C4-2B (cell line): ENCODE data around the gene DUOXA2.
"Not testable (repeated sequence)": the region's sequence is repeated elsewhere in the genome, so short reads cannot be mapped to it uniquely, and the experiment has no call there.

Experiments used
- H3K27ac ChIP-seq: fragments of 450-650 bp; 2 replicates; pipeline ENCODE4 v1.5.1; 2017
- ZFX ChIP-seq: fragments of 450-650 bp; IDR thresholded peaks from 2 replicates; pipeline ENCODE4 v1.6.1; 2017
- TF ChIP-seq, protein P1 (sequence below): fragments of 450-650 bp; conservative IDR thresholded peaks from 2 replicates; pipeline ENCODE4 v1.5.1; 2017; ENCODE audit warnings: mild to moderate bottlenecking

DUOXA2 gene

DNA sequence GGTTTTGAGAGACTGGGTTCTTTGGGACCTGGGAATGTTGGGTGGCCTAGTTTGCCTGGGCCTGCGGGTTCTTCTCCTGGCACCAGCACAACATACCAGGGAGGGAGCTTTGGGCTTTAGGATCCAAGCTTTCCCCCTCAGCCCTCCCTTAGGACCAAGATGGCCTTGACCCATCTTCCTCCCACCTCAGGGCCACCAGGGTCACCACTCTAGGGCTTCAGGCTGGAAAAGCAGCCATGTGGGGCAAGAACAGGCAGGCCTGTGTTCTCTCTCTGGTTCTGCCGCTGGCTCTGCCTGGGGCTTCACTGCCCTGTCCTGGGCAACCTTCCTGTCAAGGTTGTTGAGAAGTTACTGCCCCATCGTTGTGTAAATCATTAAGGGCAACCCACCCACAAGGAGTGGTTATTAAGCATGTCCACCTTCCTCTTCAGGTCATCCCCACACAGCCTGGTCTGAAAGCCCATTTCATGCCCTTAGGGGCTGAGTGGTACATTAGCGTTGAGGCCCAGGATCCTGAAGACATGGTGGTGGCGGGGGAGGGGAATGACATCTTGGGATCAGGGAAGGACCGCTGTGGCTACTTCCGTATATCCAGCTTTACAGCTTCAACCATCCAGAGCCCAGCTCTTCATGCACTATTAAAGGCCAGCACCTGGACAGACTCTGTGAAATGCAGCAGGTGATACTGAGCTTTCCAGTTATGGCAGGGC, 16.3 kb downstream of the DUOXA2 start:
- H3K27ac ChIP-seq, result no peak overlapping the region
- TF ChIP-seq, protein P1, sequence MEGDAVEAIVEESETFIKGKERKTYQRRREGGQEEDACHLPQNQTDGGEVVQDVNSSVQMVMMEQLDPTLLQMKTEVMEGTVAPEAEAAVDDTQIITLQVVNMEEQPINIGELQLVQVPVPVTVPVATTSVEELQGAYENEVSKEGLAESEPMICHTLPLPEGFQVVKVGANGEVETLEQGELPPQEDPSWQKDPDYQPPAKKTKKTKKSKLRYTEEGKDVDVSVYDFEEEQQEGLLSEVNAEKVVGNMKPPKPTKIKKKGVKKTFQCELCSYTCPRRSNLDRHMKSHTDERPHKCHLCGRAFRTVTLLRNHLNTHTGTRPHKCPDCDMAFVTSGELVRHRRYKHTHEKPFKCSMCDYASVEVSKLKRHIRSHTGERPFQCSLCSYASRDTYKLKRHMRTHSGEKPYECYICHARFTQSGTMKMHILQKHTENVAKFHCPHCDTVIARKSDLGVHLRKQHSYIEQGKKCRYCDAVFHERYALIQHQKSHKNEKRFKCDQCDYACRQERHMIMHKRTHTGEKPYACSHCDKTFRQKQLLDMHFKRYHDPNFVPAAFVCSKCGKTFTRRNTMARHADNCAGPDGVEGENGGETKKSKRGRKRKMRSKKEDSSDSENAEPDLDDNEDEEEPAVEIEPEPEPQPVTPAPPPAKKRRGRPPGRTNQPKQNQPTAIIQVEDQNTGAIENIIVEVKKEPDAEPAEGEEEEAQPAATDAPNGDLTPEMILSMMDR, result no peak
- TF ChIP-seq ZFX, result no peak

DNA sequence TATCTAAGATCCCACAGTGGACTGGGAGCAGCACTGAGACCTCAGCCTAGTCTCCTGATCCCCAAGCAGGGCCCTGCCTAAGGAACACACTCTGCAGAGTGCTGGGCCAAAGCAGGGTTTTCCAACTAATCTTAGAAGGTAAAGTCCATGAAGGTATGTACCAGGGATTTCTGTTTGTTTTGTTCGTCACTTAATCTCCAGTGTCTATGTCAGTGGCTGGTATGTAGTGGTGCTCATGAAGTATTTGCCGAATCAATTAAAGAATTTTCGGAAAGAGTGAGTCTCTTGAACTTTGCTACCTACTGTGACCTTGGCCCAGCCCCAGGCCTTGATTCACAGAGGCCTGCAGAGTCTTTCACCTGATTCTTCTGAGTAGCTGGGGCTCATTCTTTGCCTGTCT, 17.4 kb downstream of the DUOXA2 start:
- TF ChIP-seq, protein P1, result no peak
- no peak for TF ChIP-seq ZFX
- no peak overlapping the region for H3K27ac ChIP-seq

GRCh38 chr15:45132844-45133560, 18.9 kb downstream of the DUOXA2 start:
- no peak overlapping the region for H3K27ac ChIP-seq
- TF ChIP-seq ZFX, result no peak
- TF ChIP-seq, protein P1, result no peak

GRCh38 chr15:45133561-45133920, 19.4 kb downstream of the DUOXA2 start:
- no peak overlapping the region for H3K27ac ChIP-seq
- TF ChIP-seq, protein P1, result no peak
- TF ChIP-seq ZFX, result no peak

GRCh38 chr15:45134046-45134445, 19.9 kb downstream of the DUOXA2 start:
- no peak for TF ChIP-seq ZFX
- TF ChIP-seq, protein P1, result no peak
- H3K27ac ChIP-seq, result no peak overlapping the region

DNA sequence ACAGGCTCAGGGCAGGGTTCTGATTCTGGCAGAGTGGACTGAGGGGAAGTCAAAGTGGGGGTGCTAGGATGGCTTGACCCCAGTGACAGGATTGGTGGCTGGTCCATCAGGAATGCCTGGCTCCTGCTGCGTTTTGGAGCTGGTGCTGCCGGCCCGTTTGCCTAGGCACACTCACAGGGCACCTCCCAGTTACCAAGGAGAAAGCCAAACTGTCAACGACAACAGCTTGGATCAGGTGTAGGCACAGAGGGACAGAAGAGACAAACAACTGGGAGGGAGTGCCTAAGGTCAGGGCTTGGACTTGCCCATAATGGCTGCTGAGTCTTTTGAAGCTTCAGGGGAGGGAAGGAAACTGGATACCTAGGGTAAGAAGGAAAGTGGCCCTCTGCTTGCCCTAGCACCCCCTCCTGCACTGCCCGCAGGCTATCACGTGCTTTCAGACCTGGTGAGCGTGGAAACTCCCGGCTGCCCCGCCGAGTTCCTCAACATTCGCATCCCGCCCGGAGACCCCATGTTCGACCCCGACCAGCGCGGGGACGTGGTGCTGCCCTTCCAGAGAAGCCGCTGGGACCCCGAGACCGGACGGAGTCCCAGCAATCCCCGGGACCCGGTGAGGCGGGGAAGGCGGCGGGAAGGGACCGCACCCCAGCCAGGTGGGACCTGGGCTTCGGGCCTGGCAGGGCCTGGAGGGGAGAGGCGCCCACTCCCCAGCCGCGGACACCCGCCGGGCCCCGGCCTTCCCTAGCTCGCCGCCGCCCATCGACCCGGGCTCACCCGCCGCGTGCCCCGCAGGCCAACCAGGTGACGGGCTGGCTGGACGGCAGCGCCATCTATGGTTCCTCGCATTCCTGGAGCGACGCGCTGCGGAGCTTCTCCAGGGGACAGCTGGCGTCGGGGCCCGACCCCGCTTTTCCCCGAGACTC, 20.8 kb downstream of the DUOXA2 start:
- TF ChIP-seq, protein P1, result no peak
- TF ChIP-seq ZFX, result no peak
- no peak overlapping the region for H3K27ac ChIP-seq

DNA sequence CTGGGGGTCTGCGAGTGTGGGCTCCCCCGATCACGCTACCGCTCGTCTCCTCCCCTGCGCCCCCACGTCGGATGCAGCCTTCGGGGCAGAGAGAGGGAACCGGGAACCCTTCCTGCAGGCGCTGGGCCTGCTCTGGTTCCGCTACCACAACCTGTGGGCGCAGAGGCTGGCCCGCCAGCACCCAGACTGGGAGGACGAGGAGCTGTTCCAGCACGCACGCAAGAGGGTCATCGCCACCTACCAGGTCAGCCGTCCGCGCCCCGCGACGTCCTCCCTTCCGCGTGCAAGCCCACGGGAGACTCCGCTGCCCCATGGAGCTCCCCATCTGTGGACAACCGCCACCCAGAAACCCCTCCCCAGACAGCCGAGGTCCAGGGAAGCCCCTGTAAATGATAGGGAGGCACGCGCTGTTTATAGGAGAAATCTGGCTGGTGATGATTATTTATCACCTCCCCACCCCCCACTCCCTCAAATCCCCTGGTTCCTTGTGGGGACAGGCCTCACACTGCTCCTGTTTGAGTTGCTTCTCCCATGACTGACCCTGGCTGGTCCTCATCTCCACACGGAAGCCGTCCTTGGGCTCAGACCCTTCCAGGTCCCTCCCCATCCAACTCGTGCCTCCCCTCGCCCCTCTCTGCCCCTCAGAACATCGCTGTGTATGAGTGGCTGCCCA, 21.7 kb downstream of the DUOXA2 start:
- not testable (repeated sequence) for H3K27ac ChIP-seq
